GM23338 (cell line): Measurements from ENCODE around the gene GOLGB1. TPM values are rescaled to one million over a fixed set of nuclear protein-coding genes. Genes with fewer than 3 reads are reported as not detected.

ENCODE experiments used
- ATAC-seq: fragments of 200-7000 bp; cut with Tn5 transposase; 3 replicates; pipeline ENCODE4 v1.9.1; 2020
- DNase-seq: peaks from one replicate; pipeline ENCODE4 v3.0.0-alpha.2; 2015; ENCODE audit warnings: low spot score
- H2AFZ ChIP-seq: fragments of 200-600 bp; sonication (generic); 2 replicates; pipeline ENCODE4 v1.8.0; 2016; ENCODE audit warnings: antibody characterized with exemption, mild to moderate bottlenecking, moderate library complexity
- H3F3A ChIP-seq: fragments of 200-600 bp; sonication (generic); replicated peaks from 2 replicates; pipeline ENCODE4 v1.8.0; 2017; ENCODE audit warnings: antibody characterized with exemption, mixed run types, low read depth
- H3K27ac ChIP-seq: fragments of 200-600 bp; sonication (generic); 2 replicates; pipeline ENCODE4 v1.6.1; 2016; ENCODE audit warnings: low read depth
- H3K27me3 ChIP-seq: fragments of 200-600 bp; sonication (generic); 2 replicates; pipeline ENCODE4 v1.8.0; 2016; ENCODE audit warnings: mild to moderate bottlenecking, mixed run types, moderate library complexity; ENCODE audit not compliant: insufficient read depth
- H3K36me3 ChIP-seq: fragments of 200-600 bp; sonication (generic); 2 replicates; pipeline ENCODE4 v1.8.0; 2016; ENCODE audit warnings: mild to moderate bottlenecking; ENCODE audit not compliant: insufficient read depth
- H3K4me1 ChIP-seq: fragments of 200-600 bp; sonication (generic); 2 replicates; pipeline ENCODE4 v1.8.0; 2016; ENCODE audit warnings: mild to moderate bottlenecking, moderate library complexity; ENCODE audit not compliant: insufficient read depth
- H3K4me2 ChIP-seq: fragments of 200-600 bp; sonication (generic); 2 replicates; pipeline ENCODE4 v1.7.1; 2017; ENCODE audit warnings: mixed run types
- H3K4me3 ChIP-seq: fragments of 200-600 bp; sonication (generic); 2 replicates; pipeline ENCODE4 v1.6.1; 2016; ENCODE audit warnings: mixed run types
- H3K79me2 ChIP-seq: fragments of 200-600 bp; sonication (generic); replicated peaks from 2 replicates; pipeline ENCODE4 v1.8.0; 2017; ENCODE audit warnings: mild to moderate bottlenecking; ENCODE audit not compliant: insufficient read depth
- H3K9me2 ChIP-seq: fragments of 200-600 bp; sonication (generic); 2 replicates; pipeline ENCODE4 v1.8.0; 2017; ENCODE audit not compliant: insufficient read depth
- H4K20me1 ChIP-seq: fragments of 200-600 bp; sonication (generic); replicated peaks from 2 replicates; pipeline ENCODE4 v1.8.0; 2017; ENCODE audit warnings: mild to moderate bottlenecking; ENCODE audit not compliant: insufficient read depth
- H3K27ac Mint-ChIP-seq: 2 replicates; pipeline ENCODE4 v1.8.0; 2020; ENCODE audit warnings: inconsistent platforms, mild to moderate bottlenecking, moderate library complexity, mixed read lengths
- H3K27me3 Mint-ChIP-seq: 3 replicates; pipeline ENCODE4 v1.8.0; 2022; ENCODE audit warnings: low read depth, mild to moderate bottlenecking, moderate library complexity, mixed read lengths, inconsistent platforms; ENCODE audit not compliant: insufficient read depth, poor library complexity
- H3K36me3 Mint-ChIP-seq: 3 replicates; pipeline ENCODE4 v1.8.0; 2021; ENCODE audit warnings: low read depth, mild to moderate bottlenecking, inconsistent platforms, moderate library complexity, mixed read lengths
- H3K4me1 Mint-ChIP-seq: 3 replicates; pipeline ENCODE4 v1.8.0; 2020; ENCODE audit warnings: mild to moderate bottlenecking, inconsistent platforms, mixed read lengths
- H3K4me3 Mint-ChIP-seq: 3 replicates; pipeline ENCODE4 v1.8.0; 2021; ENCODE audit warnings: moderate library complexity, mild to moderate bottlenecking, inconsistent platforms, mixed read lengths
- H3K9me3 Mint-ChIP-seq: 3 replicates; pipeline ENCODE4 v1.8.0; 2020; ENCODE audit warnings: moderate library complexity, mild to moderate bottlenecking, inconsistent platforms, mixed read lengths
- NANOG ChIP-seq: IDR thresholded peaks from 2 replicates; pipeline ENCODE4 v1.6.1; 2016; ENCODE audit warnings: antibody characterized with exemption, borderline replicate concordance
- ZNF114 ChIP-seq: fragments of 250-450 bp; sonication (Bioruptor Pico); IDR thresholded peaks from 2 replicates; pipeline ENCODE4 v1.5.0; 2020; ENCODE audit warnings: mild to moderate bottlenecking, moderate library complexity
- ZNF462 ChIP-seq: fragments of 250-450 bp; sonication (Bioruptor Pico); IDR thresholded peaks from 2 replicates; pipeline ENCODE4 v1.5.0; 2020; ENCODE audit warnings: mild to moderate bottlenecking, moderate library complexity
- polyA plus RNA-seq: library from polyadenylated mRNA; unstranded; fragments of >200 nt; fragmentation: Nextera tagmentation; extraction: Ambion mirVana; gene quantifications from 2 replicates; pipeline ENCODE4 v1.2.1, GENCODE V29; 2016
- total RNA-seq: library from RNA; depleted of rRNA; stranded (reverse); fragments of >200 nt; shearing (Covaris generic); gene quantifications from 2 replicates; pipeline ENCODE4 v1.2.3, GENCODE V29; 2014

Gene GOLGB1
- total and polyA plus RNA-seq, 2 experiments from 2014 or later, result 34.5 to 56.8 TPM

DNA sequence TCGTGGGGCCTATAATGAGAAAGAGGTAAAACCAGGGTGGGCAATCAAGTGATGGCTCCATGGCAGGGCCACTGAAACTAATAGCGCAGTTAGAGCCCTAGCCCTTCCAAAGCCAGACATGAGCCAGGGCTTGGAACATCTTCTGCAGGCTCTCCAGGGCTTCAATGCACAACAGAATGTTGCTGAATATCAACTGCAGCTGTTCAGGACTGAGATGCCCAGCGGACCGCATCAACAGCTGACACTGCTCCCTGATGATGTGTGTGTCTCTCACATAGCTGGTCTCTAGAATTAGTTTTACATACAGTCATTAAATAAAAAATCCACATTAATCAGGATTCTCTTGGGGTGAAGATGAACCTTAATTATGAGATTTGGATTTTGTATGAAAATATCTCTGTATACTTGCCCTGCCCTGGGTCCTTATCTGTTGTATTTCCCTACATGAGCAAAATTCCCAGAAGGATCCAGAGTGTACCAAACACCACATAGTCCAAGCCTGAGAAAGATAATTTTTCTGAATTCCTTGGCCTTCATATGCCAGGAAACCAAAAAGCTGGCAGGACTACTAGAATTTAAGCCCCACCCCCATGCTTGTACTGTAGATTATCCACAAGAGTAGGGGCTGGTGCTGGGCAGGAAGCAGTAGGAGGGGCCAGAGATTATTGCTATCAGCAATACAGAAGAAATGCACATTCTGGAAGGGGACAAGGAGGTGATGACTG, 7.7 kb upstream of the GOLGB1 start (continued):
- no peak for TF ChIP-seq ZNF462 (CRISPR knock-in tag)
- no peak for TF ChIP-seq ZNF114 (CRISPR knock-in tag)

- Histone ChIP-seq H3K9me2 (no peaks in the 10 kb centered on the region), H3K27me3 (no peaks in the 10 kb centered on the region), H3K79me2 (peaks cover 6% of the 10 kb centered on the region; the same call in 1 of the 2 replicates), H2AFZ (no peak overlapping the region), H3K27ac (no peak overlapping the region), H3K4me1 (0 out of 2 replicates have a peak, but pooled peaks cover 3% of the 10 kb centered on the region), H4K20me1 (no peaks in the 10 kb centered on the region), H3K4me2 (no peak overlapping the region), H3K36me3 (no peaks in the 10 kb centered on the region), H3K4me3 (no peak overlapping the region), H3F3A (no peaks in the 10 kb centered on the region)
- Mint-ChIP-seq H3K4me3 (no peak overlapping the region), H3K27ac (no peak overlapping the region), H3K9me3 (no peaks in the 10 kb centered on the region), H3K36me3 (no peaks in the 10 kb centered on the region), H3K27me3 (peaks cover 4% of the 10 kb centered on the region), H3K4me1 (peaks cover 6% of the 10 kb centered on the region; the same call in 2 of the 3 replicates)
- no peak for ATAC-seq
- TF ChIP-seq ZNF462 (CRISPR knock-in tag) (no peak), NANOG (no peak)
- no peak for DNase-seq
Measured at GRCh38 chr3:121752772-121753171, 3.2 kb upstream of the GOLGB1 start.
